Kidney epithelial cell (primary cell): Measurements from ENCODE around the gene TGFA. TPM values are rescaled to one million over a fixed set of nuclear protein-coding genes. Genes with fewer than 3 reads are reported as not detected.

Experiments used
- DNase-seq: peaks from one replicate; pipeline ENCODE4 v3.0.0-alpha.2; 2010; ENCODE audit warnings: low read depth
- H3K27me3 ChIP-seq: 2 replicates; pipeline ENCODE4 v1.6.0; 2011; ENCODE audit warnings: low read length; ENCODE audit not compliant: control insufficient read depth, insufficient read depth
- H3K36me3 ChIP-seq: 2 replicates; pipeline ENCODE4 v1.5.1; 2011; ENCODE audit warnings: low read length; ENCODE audit not compliant: control insufficient read depth, insufficient read depth
- H3K4me3 ChIP-seq: 2 replicates; pipeline ENCODE4 v1.5.1; 2011; ENCODE audit warnings: low read depth, mild to moderate bottlenecking, control low read depth, low read length
- total RNA-seq: library from RNA; depleted of rRNA; stranded (reverse); fragments of >200 nt; gene quantifications from 2 replicates; pipeline ENCODE4 v1.2.3, GENCODE V29; 2015
- TF ChIP-seq, protein P1 (sequence below): IDR thresholded peaks from 2 replicates; pipeline ENCODE4 v1.5.1; 2011; ENCODE audit warnings: mild to moderate bottlenecking, moderate library complexity, low read length, control low read depth, inconsistent platforms; ENCODE audit not compliant: insufficient read depth, poor library complexity, severe bottlenecking

TGFA gene
- total RNA-seq, 1 donor from 2014 or later = 72.1 TPM

DNA sequence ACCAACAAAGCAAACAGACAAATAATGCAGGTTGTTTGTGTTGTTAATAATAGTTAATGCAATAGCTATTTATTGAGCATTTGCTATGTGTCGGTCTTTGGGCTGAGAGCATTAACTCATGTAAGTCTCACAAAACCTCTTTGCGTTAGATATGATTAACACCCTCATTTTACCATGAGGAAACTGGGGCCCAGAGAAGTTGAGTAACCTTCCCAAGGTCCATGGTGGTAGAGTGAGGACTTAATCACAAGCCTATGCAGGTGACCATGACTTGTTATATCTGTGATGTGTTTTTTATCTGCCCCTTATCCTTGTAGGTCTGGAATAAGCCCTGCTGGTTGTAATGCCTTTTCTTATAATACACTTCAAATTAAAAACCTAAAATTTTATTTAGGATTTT lies 127.3 kb downstream of the TGFA start:
- no peak overlapping the region for H3K4me3 ChIP-seq
- no peaks in the 10 kb centered on the region for H3K36me3 ChIP-seq
- TF ChIP-seq, protein P1, sequence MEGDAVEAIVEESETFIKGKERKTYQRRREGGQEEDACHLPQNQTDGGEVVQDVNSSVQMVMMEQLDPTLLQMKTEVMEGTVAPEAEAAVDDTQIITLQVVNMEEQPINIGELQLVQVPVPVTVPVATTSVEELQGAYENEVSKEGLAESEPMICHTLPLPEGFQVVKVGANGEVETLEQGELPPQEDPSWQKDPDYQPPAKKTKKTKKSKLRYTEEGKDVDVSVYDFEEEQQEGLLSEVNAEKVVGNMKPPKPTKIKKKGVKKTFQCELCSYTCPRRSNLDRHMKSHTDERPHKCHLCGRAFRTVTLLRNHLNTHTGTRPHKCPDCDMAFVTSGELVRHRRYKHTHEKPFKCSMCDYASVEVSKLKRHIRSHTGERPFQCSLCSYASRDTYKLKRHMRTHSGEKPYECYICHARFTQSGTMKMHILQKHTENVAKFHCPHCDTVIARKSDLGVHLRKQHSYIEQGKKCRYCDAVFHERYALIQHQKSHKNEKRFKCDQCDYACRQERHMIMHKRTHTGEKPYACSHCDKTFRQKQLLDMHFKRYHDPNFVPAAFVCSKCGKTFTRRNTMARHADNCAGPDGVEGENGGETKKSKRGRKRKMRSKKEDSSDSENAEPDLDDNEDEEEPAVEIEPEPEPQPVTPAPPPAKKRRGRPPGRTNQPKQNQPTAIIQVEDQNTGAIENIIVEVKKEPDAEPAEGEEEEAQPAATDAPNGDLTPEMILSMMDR = no peak
- no peak for DNase-seq
- no peaks in the 10 kb centered on the region for H3K27me3 ChIP-seq

DNA sequence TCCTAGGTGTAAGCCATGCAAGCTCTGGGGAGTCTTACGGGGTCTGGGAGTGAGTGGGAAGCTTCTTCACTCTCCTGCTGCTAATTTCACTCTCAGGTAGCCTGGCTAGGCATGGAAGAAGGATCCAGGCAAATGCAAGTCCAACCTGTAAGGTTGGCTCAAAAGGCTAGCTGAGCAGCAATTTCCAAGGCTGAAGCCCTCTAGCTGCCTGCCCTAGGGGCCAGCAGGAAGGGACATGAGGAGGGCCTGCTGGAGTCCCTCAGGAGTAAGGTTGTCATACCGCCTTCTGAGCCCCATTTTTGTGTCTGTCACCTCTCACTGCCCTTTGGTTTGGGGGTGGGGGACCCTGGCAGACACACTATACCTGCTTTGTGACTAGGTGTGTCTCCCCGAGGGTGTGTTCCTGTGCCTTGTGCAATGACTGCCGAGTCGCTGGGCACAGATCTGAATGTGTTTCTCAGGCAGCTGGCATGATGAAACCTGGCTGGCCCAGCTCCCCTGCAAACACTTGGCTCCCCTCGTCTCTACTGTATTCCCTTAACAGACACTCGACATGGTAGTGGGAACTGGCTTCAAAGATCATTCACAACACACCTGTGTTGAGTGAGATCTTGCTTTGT lies 127.8 kb downstream of the TGFA start:
- no peak overlapping the region for H3K4me3 ChIP-seq
- H3K36me3 ChIP-seq = no peaks in the 10 kb centered on the region
- DNase-seq = no peak
- H3K27me3 ChIP-seq = no peaks in the 10 kb centered on the region
- TF ChIP-seq, protein P1 = no peak

DNA sequence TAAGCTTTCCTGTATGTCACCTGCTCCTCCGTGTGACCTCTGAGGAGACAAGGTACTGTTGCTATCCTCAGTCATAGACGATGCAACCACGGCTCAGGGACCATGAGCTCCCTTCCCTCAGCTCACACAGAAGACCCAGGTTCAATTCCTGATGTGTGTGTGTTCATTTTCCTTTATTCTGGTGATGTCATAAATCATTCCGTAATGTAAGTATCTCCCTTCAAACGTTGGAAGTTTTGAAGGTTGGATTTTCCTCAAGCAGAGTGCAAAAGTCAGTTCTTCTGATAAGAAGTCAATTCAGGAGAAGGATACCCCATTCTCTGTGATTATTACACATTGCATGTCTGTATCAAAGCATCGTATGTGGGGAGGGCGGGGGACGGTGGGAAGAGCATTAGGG lies 132.9 kb downstream of the TGFA start:
- TF ChIP-seq, protein P1 = no peak
- Histone ChIP-seq H3K4me3 (no peak overlapping the region), H3K27me3 (no peaks in the 10 kb centered on the region), H3K36me3 (no peaks in the 10 kb centered on the region)
- no peak for DNase-seq

DNA sequence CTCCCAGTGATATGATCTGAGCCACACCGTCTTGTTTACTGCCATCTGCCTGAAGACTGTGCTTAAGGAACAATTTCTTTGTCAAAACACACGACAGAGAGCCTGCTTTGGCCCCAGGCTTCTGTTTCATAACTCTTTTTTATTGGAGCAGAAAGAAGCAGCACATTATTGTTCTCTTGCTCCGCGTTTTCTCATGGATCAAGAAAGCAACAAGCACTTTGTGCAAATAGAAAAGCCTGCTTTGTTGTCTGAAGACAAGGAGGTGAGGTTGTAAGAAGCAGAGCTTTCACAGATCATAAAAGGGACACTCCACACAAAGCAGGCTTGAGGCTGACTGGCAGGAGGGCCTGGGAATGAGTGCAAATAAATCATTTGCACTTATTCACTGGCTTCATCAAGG lies 133.5 kb downstream of the TGFA start:
- no peak for DNase-seq
- TF ChIP-seq, protein P1 = no peak
- Histone ChIP-seq H3K27me3 (no peaks in the 10 kb centered on the region), H3K36me3 (no peaks in the 10 kb centered on the region), H3K4me3 (no peak overlapping the region)

DNA sequence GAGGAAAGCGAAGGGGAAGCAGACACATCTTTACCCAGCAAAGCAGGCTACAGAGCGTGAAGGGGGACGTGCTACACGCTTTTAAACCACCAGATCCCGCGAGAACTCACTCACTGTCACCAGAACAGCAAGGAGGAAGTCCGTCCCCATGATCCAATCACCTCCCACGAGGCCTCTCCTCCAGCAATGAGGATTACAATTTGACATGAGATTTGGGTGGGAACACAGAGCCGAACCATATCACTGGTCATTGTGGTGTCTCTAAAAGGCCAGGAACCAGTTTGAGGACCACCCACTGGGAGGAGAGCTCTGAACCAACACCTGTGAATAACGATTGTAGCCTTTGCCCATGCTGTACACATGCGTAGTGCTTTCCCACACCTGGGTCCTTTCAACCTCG lies 135.1 kb downstream of the TGFA start:
- TF ChIP-seq, protein P1 = no peak
- Histone ChIP-seq H3K36me3 (no peaks in the 10 kb centered on the region), H3K4me3 (no peak overlapping the region), H3K27me3 (no peaks in the 10 kb centered on the region)
- no peak for DNase-seq

DNA sequence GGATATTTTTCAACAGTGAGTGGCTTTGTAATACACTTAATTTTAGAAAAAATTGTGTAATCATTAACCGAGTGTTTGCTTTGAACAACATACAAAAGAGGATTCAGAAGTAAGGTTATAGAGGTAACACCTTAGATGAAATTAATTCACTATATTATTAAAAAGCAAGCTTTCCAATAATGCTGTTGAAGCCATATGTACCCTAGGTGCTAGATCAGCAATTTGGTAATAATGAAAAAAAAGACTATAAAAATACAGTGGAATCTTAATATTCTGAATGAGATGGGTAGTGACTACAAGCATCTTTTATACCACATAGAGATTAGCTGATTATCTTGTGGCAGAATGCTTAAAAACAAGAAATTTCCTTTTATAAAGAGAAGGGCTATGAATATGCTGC lies 136.6 kb downstream of the TGFA start:
- TF ChIP-seq, protein P1 = no peak
- Histone ChIP-seq H3K4me3 (no peak overlapping the region), H3K36me3 (no peaks in the 10 kb centered on the region), H3K27me3 (peaks cover 2% of the 10 kb centered on the region)
- DNase-seq = no peak
